Activated CD8-positive, alpha-beta T cell treated with anti-CD3 and anti-CD28 coated beads for 36 hours (primary cell): ENCODE results near the gene ACVR2B. TPM values are rescaled to one million over a fixed set of nuclear protein-coding genes. Genes with fewer than 3 reads are reported as not detected.

Experiments
- ATAC-seq: fragments of 200-7000 bp; cut with Tn5 transposase; one replicate; pipeline ENCODE4 v1.10.0; 2021; ENCODE audit warnings: mild to moderate bottlenecking, moderate library complexity
- CTCF ChIA-PET: fragments of 350-600 bp; sonication (Branson Sonifier 250); formaldehyde crosslinking; loops from one replicate; lab custom pipeline; 2021; ENCODE audit warnings: antibody characterized with exemption; lab: Charles Lee
- POLR2A ChIA-PET: fragments of 350-600 bp; sonication (Branson Sonifier 250); formaldehyde crosslinking; loops from one replicate; lab custom pipeline; 2021; ENCODE audit warnings: antibody characterized with exemption; lab: Charles Lee
- DNase-seq: peaks from one replicate; pipeline ENCODE4 v3.0.0-alpha.2; 2020
- H3K27ac Mint-ChIP-seq: one replicate; pipeline ENCODE4 v1.8.0; 2021; ENCODE audit warnings: mild to moderate bottlenecking, mixed read lengths
- H3K27me3 Mint-ChIP-seq: one replicate; pipeline ENCODE4 v1.8.0; 2021; ENCODE audit warnings: mixed read lengths
- H3K36me3 Mint-ChIP-seq: one replicate; pipeline ENCODE4 v1.8.0; 2021; ENCODE audit warnings: low read depth, mixed read lengths
- H3K4me1 Mint-ChIP-seq: one replicate; pipeline ENCODE4 v1.8.0; 2021; ENCODE audit warnings: low read depth, mixed read lengths
- H3K4me3 Mint-ChIP-seq: one replicate; pipeline ENCODE4 v1.8.0; 2021; ENCODE audit warnings: mild to moderate bottlenecking, moderate library complexity, mixed read lengths
- H3K9me3 Mint-ChIP-seq: one replicate; pipeline ENCODE4 v1.8.0; 2021; ENCODE audit warnings: mixed read lengths
- intact Hi-C: fragments of 100-400 bp; cut with micrococcal nuclease; formaldehyde crosslinking; loops from one replicate; pipeline ENCODE4 v1.10.0; 2022
- total RNA-seq, 2 experiments: library from RNA; stranded (reverse); gene quantifications; one replicate each; pipeline ENCODE4 v1.2.3, GENCODE V29; 2021
- TF ChIP-seq, protein P1 (sequence below): fragments of 200-600 bp; IDR thresholded peaks from one replicate; pipeline ENCODE4 v1.8.0; 2022; ENCODE audit warnings: antibody characterized with exemption, mild to moderate bottlenecking

ACVR2B gene
- total RNA-seq, 2 experiments from 2014 or later: 5.4 to 6.9 TPM

GRCh38 chr3:38509732-38510131 lies 56.0 kb downstream of the ACVR2B start:
- TF ChIP-seq, protein P1, sequence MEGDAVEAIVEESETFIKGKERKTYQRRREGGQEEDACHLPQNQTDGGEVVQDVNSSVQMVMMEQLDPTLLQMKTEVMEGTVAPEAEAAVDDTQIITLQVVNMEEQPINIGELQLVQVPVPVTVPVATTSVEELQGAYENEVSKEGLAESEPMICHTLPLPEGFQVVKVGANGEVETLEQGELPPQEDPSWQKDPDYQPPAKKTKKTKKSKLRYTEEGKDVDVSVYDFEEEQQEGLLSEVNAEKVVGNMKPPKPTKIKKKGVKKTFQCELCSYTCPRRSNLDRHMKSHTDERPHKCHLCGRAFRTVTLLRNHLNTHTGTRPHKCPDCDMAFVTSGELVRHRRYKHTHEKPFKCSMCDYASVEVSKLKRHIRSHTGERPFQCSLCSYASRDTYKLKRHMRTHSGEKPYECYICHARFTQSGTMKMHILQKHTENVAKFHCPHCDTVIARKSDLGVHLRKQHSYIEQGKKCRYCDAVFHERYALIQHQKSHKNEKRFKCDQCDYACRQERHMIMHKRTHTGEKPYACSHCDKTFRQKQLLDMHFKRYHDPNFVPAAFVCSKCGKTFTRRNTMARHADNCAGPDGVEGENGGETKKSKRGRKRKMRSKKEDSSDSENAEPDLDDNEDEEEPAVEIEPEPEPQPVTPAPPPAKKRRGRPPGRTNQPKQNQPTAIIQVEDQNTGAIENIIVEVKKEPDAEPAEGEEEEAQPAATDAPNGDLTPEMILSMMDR: no peak
- Mint-ChIP-seq H3K4me1 (no peaks in the 10 kb centered on the region), H3K27ac (no peak overlapping the region), H3K4me3 (no peak overlapping the region), H3K36me3 (peaks cover 23% of the 10 kb centered on the region), H3K9me3 (no peaks in the 10 kb centered on the region), H3K27me3 (no peaks in the 10 kb centered on the region)
- intact Hi-C loops: no loop called here
- ATAC-seq: no peak
- no peak for DNase-seq
- ChIA-PET CTCF (interaction anchor here (0.9 to 6.6 kb wide), 4 partner anchors 11 to 142 kb away, joined by 3 to 80 read pairs (median 4); partner anchors contain the start of gene EXOG), POLR2A (no interaction called here)

GRCh38 chr3:38510631-38511030 lies 56.9 kb downstream of the ACVR2B start:
- CTCF ChIA-PET: interaction anchor here (1.4 to 6.6 kb wide), 3 partner anchors 10 to 15 kb away, joined by 3 to 80 read pairs (median 3); no protein-coding TSS in a partner anchor
- POLR2A ChIA-PET: interaction anchor here (1.0 kb wide), 1 partner anchor 9 kb away, joined by 3 read pairs; no protein-coding TSS in a partner anchor
- ATAC-seq: no peak

DNA sequence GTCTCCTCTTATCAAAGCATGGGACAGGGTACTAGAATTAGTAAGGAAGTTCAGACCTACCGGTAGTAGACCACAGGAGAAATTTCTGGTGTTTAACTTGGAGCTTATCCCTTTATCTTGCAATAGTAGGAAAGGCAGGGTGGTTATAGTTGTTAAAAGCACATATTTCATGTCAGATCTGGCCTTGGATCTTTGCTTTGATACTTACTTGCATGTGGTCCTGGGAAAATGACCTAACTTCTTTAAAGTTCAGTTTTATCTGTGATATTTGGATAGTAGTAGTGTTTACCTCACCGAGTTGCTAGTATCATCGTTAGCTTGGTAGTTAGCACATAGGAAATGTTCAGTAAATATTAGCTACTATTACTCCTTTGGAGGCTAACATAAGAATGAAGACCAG lies 57.9 kb downstream of the ACVR2B start:
- DNase-seq (no peak), ATAC-seq (no peak)
- intact Hi-C loops: no loop called here
- ChIA-PET POLR2A (no interaction called here), CTCF (interaction anchor here (1.4 to 6.6 kb wide), 2 partner anchors 9 to 14 kb away, joined by 3 to 80 read pairs; no protein-coding TSS in a partner anchor)
- Mint-ChIP-seq H3K9me3 (no peaks in the 10 kb centered on the region), H3K4me3 (no peak overlapping the region), H3K4me1 (no peaks in the 10 kb centered on the region), H3K36me3 (peaks cover 19% of the 10 kb centered on the region), H3K27me3 (no peaks in the 10 kb centered on the region), H3K27ac (no peak overlapping the region)
- TF ChIP-seq, protein P1: no peak

More at GRCh38 chr3:38510631-38511030, 56.9 kb downstream of the ACVR2B start:
- Mint-ChIP-seq H3K4me3 (no peak overlapping the region), H3K27me3 (no peaks in the 10 kb centered on the region), H3K36me3 (peaks cover 21% of the 10 kb centered on the region), H3K9me3 (no peaks in the 10 kb centered on the region), H3K27ac (no peak overlapping the region), H3K4me1 (no peaks in the 10 kb centered on the region)
- no peak for DNase-seq
- TF ChIP-seq, protein P1: no peak
- intact Hi-C loops: no loop called here

- Mint-ChIP-seq H3K4me3 (no peak overlapping the region), H3K9me3 (no peaks in the 10 kb centered on the region), H3K36me3 (peaks cover 10% of the 10 kb centered on the region)
These were observed 61.7 kb downstream of the ACVR2B start for GRCh38 chr3:38515367-38515766.

DNA sequence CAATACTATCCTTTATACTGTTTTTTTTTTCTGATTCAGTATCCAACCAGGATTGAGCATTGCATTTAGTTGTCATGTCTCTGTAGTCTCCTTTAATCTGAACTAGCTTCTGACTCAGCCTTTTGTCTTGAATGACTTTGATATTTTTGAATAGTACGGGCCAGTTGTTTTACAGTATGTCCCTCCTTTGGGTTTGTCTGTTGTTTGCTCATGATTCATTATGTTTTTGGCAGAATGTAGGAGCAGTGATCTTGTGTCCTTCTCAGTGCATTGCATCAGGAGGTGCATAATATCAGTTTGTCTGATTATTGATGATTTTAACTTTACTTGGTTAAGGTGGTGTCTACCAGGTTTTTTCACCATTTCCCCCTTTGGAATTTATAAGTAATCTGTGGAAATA lies 63.0 kb downstream of the ACVR2B start:
- H3K4me1 Mint-ChIP-seq: peaks cover 22% of the 10 kb centered on the region
- intact Hi-C loops: no loop called here
- TF ChIP-seq, protein P1: no peak
- ChIA-PET POLR2A (no interaction called here), CTCF (interaction anchor here (11.1 kb wide), 1 partner anchor 137 kb away, joined by 190 read pairs; no protein-coding TSS in a partner anchor)
- no peak for DNase-seq
- no peaks in the 10 kb centered on the region for H3K27me3 Mint-ChIP-seq
- no peak for ATAC-seq
- H3K27ac Mint-ChIP-seq: no peak overlapping the region
- no peak overlapping the region for H3K4me3 Mint-ChIP-seq
- no peaks in the 10 kb centered on the region for H3K9me3 Mint-ChIP-seq
- H3K36me3 Mint-ChIP-seq: peaks cover 9% of the 10 kb centered on the region

More at GRCh38 chr3:38515367-38515766, 61.7 kb downstream of the ACVR2B start:
- no peak for DNase-seq
- CTCF ChIA-PET: interaction anchor here (1.2 to 1.4 kb wide), 2 partner anchors 81 to 136 kb away, joined by 3 read pairs; no protein-coding TSS in a partner anchor
- Mint-ChIP-seq H3K27ac (no peak overlapping the region), H3K4me1 (peaks cover 20% of the 10 kb centered on the region), H3K27me3 (no peaks in the 10 kb centered on the region)
- POLR2A ChIA-PET: no interaction called here
- TF ChIP-seq, protein P1: no peak
- intact Hi-C loops: no loop called here
- no peak for ATAC-seq
